ENCODE results near the gene FOXL2NB.

The FOXL2NB gene

GRCh38 chr3:138946663-138947494 is at the start of gene FOXL2NB, which contains the start of gene FOXL2:
Gene FOXL2NB (plus strand): TSS chr3:138947217. CDS start chr3:138947365, 148 bp downstream.
Gene FOXL2 (minus strand): TSS chr3:138947137. CDS start chr3:138946722, 415 bp downstream.
- TF ChIP-seq CTCF (IDR thresholded peaks at IDR 0.05): no peak
- no peak for TF ChIP-seq ZFX (IDR thresholded peaks at IDR 0.05; ENCODE audit: borderline replicate concordance)
- H3K27ac ChIP-seq: peak within 1 kb of the TSS; percentile 29

- no peak overlapping the region for H3K27ac ChIP-seq
- TF ChIP-seq CTCF (IDR thresholded peaks at IDR 0.05): no peak
- no peak for TF ChIP-seq ZFX (IDR thresholded peaks at IDR 0.05; ENCODE audit: borderline replicate concordance)
These were observed 48.7 kb upstream of the FOXL2NB start for GRCh38 chr3:138898301-138898700.

- H3K27ac ChIP-seq: no peak overlapping the region
- no peak for TF ChIP-seq CTCF (IDR thresholded peaks at IDR 0.05)
- no peak for TF ChIP-seq ZFX (IDR thresholded peaks at IDR 0.05; ENCODE audit: borderline replicate concordance)
These were observed 48.3 kb upstream of the FOXL2NB start for GRCh38 chr3:138898708-138899107.

- TF ChIP-seq ZFX (IDR thresholded peaks at IDR 0.05; ENCODE audit: borderline replicate concordance) (no peak), CTCF (IDR thresholded peaks at IDR 0.05) (no peak)
- H3K27ac ChIP-seq: no peak overlapping the region
These were observed 47.5 kb upstream of the FOXL2NB start for GRCh38 chr3:138899351-138899991.

- TF ChIP-seq CTCF (IDR thresholded peaks at IDR 0.05) (no peak), ZFX (IDR thresholded peaks at IDR 0.05; ENCODE audit: borderline replicate concordance) (no peak)
- no peak overlapping the region for H3K27ac ChIP-seq
These were observed 45.5 kb upstream of the FOXL2NB start for GRCh38 chr3:138901567-138901966.

DNA sequence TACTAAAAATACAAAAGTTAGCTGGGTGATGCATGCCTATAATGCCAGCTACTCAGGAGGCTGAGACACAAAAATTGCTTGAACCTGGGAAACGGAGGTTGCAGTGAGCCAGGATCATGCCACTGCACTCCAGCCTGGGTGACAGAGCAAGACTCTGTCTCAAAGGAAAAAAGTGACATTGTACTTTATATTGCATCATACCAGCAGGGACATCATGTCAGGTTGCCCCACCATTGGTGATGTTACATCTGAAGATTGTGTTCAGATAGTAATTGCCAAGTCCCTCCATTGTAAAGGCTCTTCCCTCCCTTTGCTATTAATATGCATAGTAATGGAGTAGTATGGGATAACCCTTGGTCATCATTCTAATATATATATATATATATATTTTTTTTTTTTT is 44.8 kb upstream of the FOXL2NB start:
- no peak overlapping the region for H3K27ac ChIP-seq
- TF ChIP-seq CTCF (IDR thresholded peaks at IDR 0.05): no peak
- no peak for TF ChIP-seq ZFX (IDR thresholded peaks at IDR 0.05; ENCODE audit: borderline replicate concordance)

- H3K27ac ChIP-seq: no peak overlapping the region
- TF ChIP-seq ZFX (IDR thresholded peaks at IDR 0.05; ENCODE audit: borderline replicate concordance): no peak
- no peak for TF ChIP-seq CTCF (IDR thresholded peaks at IDR 0.05)
These were observed 39.5 kb upstream of the FOXL2NB start for GRCh38 chr3:138907539-138907938.

All from 22Rv1 (cell line).